NCI-H2029 treated with DMSO at 0.1 percent for 48 hours (cell line): Measurements from ENCODE around the gene DRD1.
"Not testable (repeated sequence)": the region's sequence is repeated elsewhere in the genome, so short reads cannot be mapped to it uniquely, and the experiment has no call there.

ENCODE experiments used
- DNase-seq: peaks from one replicate; lab custom pipeline; 2025; lab: John Stamatoyannopoulos, UW

DRD1 gene

DNA sequence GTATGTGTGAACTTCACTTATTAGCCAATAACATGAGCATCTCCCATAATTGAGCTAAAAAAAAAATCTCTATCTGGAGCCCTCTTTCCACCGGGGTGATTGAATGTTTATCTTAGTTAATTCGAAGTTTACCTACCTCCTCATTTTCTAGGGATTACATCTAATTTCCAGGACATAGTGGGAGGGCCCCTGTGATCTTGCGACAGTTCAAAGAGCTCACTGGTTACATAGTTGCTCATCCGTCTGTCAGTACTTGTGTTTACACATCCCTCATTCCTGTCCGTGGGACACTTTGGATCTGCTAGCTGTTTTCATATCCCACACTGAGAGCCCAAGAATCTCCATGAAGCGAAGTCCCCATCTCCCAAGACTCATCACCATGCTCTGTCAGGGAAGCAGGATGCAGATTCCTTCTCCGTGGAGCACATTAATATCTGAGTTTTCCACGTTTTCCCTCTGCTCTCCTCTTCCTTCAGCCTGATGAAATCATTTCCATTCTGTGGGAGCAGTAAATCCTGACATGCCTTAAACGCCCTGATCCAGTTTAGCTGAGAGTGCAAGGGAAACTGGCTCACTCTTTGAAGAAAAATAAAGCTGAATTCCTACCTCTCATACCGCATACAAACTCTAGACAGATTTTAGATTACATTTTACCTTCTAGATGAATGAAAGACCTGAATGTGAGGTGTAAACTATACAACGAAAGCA, 24.2 kb upstream of the DRD1 start:
- no peak for DNase-seq

DNA sequence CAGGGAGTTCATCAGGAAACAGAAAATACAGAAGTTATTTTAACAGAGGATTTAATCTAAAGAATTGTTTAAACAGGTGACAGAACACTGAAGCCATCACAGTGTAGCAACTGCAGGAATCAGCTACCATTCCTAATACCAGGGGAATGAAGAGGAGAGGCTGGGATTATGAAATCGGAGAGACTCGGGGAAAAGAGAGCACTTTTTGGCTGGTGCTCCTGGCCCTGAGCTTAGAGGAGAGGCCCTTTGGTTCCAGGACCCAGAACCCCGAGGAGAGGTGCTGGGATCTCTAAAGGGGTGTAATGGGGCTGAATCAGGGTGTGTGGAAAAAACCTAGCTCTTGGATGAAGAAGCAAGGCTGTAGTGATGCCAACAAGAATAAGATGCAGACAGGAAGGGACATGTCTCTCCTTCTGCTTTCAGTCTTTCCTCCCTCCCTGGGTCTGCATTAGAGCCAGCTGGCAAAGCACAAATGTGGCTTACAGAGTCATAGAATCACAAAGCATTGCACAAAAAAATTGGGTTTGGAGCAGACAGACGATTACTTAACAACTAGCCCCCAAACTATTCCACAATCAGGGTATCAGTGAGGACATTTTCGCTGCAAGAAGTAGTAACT, 22.8 kb upstream of the DRD1 start:
- DNase-seq: no peak

DNA sequence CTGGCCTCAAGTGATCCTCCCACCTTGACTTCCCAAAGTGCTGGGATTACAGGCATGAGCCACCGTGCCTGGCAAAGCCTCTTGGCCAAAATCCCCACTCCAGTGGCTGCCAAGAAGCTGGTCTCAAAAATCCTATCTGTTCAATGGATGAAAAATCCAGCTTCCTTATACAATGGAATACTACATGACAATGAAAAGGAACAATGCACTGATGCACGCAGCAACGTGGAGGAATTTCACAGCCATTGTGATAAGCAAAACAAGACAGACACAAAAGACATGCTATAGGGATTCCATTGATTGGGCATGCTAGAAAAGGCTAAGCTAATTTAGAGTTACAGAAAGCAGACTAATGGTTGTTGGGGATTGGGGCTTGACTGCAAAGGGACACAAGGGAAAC, 21.3 kb upstream of the DRD1 start:
- no peak for DNase-seq

DNA sequence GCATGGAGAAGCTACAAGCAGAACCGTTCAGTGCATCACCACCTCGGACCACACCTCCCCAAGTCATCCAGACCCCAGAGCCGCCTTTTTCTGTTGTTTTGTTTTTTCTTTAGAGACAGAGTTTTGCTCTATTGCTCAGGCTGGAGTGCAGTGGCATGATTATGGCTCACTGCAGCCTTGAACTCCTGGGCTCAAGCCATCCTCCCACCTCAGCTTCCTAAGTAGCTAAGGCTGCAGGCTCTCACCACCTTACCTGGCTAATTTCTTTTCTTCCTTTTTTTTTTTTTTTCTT, 20.9 kb upstream of the DRD1 start:
- DNase-seq: no peak

DNA sequence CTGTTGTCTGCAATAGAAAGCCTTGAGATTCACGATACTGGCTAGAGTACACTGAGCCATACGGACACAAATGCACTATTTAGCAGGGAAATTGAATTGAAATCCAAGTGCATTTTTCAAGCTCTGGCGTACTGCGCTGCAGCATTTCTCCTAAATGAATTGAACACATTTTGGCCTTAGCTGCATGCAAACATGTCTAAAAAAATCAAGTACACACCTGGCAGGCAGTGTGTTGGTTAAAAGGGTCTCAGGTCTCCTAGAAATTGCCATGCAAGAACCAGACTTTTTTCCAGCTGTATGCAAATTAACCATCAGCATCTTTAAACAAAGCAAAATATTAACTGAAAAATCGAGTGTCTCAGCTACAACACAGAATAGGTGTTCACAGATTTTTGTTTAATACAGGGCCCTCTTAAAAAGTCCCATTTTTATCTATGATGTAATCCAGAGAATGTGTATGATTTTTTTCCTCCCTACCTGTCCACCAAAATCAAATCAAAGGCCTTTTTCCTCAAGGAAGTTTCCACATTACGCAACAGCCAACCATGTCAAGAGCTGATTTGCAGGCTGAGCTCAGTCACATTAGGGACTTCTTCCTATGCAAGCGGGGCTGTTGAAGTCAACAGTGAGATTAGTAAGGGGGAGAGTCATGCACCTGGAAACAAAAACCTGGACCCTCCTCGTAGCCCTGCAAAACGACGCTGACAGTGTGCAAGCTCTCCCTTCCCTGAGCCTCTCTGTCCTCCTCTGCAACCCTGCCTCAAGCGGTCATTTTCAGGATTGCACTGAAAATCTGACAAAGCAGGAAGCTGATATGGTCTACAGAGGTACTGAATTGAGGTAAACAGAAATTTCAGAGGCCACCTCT, 20.3 kb upstream of the DRD1 start:
- DNase-seq: peak; percentile 92

DNA sequence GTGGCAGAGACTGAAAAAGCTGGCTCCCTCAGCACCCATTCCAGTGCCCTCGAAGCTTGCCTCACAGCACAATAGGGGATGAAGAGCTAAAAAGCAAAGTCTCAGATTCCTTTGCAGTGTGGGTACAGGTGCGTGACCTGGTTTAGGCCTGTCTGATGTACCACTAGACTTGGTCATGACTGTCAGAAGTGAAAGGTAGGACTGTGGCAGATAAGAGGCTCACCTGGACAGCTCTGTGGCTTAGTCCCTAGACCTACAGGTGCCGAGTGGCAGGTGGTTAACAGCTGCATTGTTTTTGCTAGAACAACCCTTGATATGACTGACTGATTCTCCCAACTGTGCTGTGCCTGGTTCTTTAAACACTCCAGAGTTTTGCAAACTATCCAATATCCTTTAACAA, 19.7 kb upstream of the DRD1 start:
- DNase-seq: peak; percentile 96

DNA sequence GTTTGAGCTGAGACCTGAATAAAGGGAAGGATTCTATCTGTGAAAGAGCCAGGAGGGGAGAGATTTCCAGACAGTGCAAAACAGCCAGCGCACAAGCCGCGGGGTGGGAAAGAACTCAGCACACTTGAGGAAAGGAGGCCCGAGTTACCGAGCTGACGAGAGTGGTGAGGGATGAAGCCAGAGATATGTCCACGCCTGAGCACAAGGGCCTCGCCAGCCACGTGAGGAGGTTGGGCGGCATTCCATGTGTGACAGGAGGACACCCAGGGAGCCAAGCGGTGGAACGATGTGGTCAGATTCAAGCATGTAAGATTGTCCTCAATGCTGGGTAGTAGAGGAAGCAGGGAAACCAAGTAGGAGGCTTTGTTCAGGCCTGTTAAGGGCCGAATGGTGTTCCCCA, 17.4 kb upstream of the DRD1 start:
- no peak for DNase-seq

DNA sequence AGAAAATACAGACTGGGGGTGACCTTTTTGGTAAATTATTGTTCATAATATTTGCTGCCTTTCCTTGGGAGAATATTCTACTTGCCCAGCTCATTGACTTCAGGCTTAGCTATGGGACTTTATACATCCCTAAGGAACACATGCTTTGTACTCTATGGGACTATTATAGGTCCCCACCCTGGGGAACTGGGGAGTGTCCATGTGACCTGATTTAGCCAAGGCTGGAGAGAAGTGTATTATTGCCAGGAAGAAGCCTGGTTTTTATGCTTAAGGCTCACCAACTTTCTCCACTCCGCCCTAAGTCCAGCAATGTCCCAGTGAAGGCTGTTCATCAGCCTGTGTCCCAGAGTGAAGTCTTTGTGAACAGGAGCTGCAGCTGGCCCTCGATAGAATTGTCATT, 16.6 kb upstream of the DRD1 start:
- DNase-seq: no peak

DNA sequence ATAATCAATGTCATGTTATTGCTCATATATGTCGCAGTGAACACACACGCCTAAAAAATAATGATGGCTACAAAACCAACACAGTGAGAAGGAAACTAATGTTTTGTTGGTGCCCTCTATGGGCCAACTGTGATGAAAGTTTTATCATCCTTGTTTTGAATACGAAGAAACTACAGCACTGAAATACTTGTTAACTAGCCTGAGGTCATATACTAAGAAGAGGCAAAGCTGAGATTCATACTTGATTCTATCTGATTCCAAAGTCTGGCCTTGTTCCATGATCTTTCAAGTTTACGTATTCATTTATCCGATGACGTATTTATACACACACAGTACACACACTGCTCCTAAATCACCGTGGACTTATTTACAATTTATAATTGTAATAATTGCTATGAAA, 16.1 kb upstream of the DRD1 start:
- DNase-seq: no peak

DNA sequence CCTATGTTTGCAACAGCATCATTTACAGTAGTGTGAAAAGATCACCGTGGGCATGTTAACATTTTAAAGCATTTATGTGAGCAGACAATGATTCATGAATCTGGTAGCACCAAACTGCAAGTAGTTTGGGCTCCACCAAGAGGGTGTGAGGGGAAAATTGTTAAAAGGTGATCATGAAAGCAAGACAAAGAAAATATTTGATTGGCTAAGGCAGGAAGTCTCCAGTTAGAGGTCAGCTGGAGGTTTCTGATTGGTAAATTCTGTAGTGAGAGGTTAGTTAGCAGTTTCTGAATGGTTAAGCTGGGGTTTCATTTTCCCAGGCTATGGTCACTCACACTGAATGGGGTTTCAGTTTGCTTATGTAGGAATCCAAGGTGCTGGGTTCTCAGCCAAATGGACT, 13.5 kb upstream of the DRD1 start:
- no peak for DNase-seq

DNA sequence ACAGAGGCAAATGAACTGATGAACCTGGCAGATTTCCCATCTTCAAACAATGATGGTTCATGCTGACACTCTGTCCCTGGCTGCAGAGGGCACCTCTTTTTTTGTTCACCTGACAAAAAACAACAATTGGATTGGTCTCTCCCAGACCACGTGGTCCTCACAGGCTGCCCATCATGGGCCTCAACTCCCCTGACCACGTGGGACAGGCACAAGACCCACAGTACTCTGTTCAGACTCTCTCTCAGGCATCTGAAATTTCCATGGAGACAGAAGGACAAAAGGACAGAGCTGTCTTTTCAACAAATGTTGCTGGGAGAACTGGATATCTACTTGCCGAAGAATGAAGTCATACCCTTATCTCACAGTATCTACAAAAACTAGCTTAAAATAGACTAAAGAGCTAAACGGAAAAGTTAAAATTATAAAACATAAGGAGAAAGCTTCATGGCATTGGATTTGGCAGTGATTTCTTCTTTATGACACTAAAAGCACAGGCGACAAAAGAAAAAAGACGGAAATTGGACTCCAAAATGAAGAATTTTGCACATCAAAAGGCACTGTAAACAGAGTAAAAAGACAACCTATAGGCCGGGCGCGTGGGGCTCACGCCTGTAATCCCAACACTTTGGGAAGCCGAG, 12.2 kb upstream of the DRD1 start:
- DNase-seq: no peak

DNA sequence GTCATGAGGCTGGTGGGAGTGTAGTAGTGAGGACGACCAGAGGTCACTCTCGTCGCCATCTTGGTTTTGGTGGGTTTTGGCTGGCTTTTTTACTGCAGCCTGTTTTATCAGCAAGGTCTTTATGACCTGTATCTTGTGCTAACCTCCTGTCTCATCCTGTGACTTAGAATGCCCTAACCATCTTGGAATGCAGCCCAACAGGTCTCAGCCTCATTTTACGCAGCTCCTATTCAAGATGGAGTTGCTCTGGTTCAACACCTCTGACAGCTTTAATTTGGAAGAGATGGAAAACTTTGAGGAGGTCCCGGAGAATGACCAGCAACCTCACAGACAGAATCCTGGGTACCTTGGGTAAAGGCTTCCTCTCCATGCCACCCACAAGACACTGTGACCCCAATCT, 10.4 kb upstream of the DRD1 start:
- DNase-seq: not testable (repeated sequence)

DNA sequence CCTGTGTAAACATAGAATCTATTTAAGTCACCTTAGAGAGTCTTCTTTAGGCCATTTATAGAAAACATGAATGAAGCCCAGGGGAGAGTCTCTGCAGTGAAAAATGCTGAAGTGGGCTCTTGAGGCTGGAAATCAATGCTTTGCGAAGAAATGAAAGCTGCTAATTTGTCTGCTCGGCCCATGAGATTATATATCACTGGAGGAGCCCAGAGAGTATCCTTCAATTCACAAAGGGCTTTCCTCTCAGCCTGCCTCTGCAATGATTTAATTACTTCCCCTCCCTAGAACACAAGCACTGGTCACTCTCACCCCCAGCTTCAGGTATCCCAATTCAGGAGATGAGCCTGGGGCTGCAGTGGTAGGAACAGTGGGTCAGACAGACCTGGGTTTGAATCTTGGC, 8.2 kb upstream of the DRD1 start:
- peak; percentile 85 for DNase-seq

DNA sequence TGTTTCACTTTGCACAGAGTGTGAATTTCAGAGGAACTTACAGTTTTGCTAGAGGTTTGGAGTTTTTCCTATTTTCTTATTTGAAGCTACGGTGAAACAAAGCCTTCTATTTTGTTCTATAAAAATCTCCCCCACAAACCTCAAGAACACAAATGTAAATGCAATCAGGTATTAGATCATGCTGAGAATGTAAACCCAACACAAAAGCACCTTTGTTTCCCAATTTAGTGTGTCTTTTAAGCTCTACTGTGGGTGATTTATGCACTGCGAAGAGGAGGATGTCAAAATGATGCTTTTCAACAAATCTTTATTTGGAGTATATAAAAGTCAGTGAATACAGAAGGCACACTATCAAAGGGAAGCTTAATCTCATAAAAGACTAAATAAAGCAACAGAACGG, 4.3 kb upstream of the DRD1 start:
- no peak for DNase-seq

DNA sequence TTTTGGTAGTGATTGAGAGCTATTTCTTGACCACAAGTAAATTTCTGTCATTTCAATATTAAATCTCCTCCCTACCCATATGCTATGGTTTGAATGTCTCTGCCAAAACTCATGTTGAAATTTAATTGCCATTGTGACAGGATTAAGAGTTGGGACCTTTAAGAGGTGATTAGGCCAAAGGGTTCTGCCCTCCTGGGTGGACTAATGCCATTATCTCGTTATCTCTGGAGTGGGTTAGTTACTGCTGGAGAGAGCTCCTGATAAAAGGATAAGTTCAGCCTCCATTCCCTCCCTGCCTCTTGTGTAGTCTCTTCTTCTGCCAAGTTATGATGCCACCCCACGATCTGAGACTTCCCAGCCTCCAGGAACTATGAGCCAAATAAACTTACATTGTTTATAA, 3.6 kb upstream of the DRD1 start:
- DNase-seq: no peak

DNA sequence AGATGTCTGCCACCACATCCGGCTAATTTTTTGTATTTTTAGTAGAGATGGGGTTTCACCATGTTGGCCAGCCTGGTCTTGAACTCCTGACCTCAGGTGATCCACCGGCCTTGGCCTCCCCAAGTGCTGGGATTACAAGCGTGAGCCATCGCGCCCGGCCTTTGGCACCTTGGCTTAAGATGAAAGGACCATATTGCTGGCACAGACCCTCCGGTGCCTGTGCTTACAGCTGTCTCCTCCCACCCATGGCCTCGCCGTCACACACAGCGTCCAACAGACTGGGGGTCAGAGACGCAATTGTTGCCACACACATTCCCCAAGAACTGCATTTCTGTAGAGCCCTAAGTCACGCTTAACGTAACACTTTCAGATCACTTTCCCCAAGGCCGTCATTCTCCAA, 2.4 kb upstream of the DRD1 start:
- not testable (repeated sequence) for DNase-seq

DNA sequence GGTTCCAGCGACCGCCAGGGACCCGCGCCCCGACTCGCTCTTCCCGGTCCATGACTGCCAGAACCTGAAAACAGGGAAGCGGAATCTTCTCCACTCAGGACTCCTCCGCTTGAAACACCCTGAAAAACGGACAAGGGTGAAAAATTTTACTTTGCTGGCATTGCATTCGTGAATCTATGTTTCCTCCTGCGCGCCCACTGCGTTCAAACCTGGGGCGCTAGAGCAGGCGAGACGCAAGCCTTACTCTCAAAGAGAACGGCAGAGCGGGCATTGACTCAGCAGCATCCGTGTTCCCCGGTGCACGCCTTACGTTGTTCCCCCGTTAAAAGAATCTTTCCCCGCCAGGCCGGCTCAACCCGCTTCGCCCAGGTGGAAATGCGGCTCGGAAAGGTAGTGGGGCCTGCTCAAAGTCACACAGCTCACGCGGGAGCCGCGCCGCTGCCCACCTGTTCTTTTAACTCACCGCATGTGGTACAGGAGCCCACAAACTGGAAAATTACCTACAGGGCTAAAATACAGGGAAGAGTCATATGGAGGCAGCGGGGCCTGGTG, 999 bp upstream of the DRD1 start:
- no peak for DNase-seq

DNA sequence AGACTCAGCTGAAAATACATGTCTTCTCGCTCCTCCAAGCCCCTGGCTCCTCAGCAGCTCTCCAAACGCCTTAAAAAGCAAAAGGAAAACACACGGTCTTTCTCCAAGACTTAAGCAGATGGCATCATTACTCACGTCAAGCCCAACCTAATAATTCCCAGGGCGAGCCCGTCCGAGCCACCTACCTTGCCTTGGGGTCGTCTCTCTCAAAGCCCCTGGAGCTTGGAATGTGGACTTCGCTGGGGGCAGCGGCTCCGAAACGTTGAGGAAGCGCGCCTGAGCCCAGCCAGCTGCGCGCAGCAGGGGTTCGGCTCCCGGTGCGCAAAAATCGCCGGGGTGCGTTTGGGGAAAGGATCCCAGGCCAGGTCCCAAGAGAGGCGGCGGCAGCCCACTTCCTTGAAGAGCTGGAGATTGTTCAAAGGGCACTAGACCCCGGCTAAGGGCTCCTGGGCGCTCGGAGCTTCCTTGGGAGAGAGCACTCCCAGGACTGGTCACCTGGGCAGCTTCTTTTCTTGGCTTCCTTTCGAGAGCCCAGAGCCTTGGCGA, 395 bp downstream of the DRD1 start:
- DNase-seq: no peak

DNA sequence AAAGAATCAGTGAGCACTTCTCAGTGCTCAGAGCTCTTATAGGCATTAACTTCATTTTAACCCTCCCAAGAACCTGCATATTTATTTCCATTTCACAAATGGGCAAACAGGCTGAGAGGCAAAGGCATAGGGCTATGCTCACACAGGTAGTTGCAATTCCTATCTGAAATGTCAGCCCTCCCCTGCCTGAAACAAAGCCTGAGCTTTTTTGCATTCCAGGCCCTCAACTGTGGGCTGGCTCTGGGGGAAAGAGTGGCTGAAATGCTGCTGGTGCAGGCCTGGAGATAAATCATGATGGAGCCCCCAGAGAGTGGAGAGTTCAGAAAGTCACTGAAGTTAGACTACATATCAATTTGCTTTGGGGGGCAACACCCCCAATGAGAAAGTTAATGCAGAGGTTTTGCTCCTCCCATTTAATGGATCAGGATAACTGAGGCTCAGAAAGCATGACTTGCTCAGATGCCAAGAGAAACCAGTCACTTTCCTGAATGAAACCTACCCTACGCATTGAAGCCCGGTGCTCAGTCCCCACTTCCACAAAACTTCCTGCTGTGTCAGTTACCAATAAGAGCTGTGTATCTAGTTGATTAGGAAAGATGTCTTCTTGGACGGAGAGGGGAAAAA, 5.6 kb downstream of the DRD1 start:
- no peak for DNase-seq

DNA sequence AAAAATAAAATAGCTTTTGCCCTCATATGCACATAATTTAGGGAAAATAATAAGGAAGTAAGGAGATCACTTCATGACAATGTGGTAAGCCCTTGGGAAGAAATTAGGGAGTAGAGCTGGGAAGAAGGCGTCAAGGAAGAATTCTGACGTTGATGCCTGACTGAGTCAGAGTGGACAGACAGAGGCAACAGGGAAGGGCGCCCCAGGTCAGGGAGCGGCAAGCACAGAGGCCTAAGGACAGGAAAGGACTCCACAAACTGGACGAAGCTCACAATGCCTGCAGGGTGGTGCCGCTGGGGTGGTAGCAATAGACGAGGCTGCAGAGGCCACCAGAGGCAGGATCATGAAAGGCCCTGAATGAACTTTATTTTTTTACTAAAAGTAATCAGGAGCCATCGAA, 7.6 kb downstream of the DRD1 start:
- no peak for DNase-seq

DNA sequence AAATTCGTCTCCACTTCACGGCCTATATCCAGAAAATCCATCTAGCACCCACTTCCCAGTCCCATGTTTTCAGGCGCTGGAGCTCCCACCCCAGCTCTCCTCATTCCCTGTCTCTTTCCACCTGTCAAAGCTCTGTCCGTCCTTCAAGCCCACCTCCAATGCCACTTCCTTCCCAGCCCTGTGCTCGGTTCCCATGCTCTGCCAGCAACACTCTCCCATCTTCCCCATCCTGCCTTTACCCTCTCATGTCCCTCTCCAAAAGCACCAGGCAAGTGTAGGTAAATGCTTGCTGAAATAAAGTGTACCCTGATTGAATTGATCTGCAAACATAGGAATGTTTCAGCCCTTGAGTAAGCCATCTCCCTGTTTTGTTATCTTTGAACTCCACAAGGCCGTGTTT, 9.2 kb downstream of the DRD1 start:
- no peak for DNase-seq

DNA sequence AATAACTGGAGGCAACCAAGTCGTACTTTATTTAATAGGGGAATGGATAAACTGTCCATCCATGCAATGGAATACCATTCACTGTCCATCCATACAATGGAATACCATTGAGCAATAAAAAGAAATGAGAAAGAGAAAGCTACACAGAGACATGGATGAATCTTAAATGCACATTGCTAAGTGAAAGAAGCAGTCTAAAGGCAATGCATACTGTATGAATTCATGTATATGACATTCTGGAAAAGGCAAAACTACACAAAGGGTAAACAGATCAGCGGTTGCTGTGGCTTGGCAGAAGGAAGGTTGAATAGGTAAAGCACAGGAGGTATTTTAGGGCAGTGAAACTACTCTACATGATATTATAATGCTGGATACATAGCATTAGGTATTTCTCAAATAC, 16.2 kb downstream of the DRD1 start:
- DNase-seq: no peak
